K562 (cell line): ENCODE data around the gene DEPDC4. TPM values are rescaled to one million over a fixed set of nuclear protein-coding genes. Genes with fewer than 3 reads are reported as not detected.

ENCODE experiments used
- ATAC-seq: fragments of 200-7000 bp; cut with Tn5 transposase; 3 replicates; pipeline ENCODE4 v1.9.1; 2020; ENCODE audit warnings: moderate library complexity
- BruUV-seq: library from RNA; stranded (reverse); fragments of 400-500 nt; replicated peaks from 2 replicates; lab custom pipeline; 2021; lab: Mats Ljungman, UMichigan
- CTCF ChIA-PET: fragments of 300-600 bp; formaldehyde crosslinking; extraction: SDS; loops from one replicate; lab custom pipeline; 2021; ENCODE audit warnings: low intra/inter-chr PET ratio; lab: Yijun Ruan, JAX
- POLR2A ChIA-PET: fragments of 300-600, 350-650 bp; sonication (Branson Sonifier 250); formaldehyde crosslinking; extraction: SDS; loops from one replicate; lab custom pipeline; 2021; ENCODE audit warnings: antibody characterized with exemption, inconsistent platforms; lab: Yijun Ruan, JAX
- DNase-seq, 4 experiments: peaks; one replicate each; pipeline versions ENCODE4 v3.0.0 to v3.0.0-alpha.2; 2011 to 2018; ENCODE audit warnings: low spot score in 3 of 4, mixed read lengths in 3 of 4; ENCODE audit errors: extremely low read depth in 1 of 4
- FAIRE-seq: peaks from 2 replicates; lab custom pipeline; 2011; peaks lifted over from hg19 to GRCh38; lab: Jason Lieb, UNC
- H2AFZ ChIP-seq: 2 replicates; pipeline ENCODE4 v1.6.0; 2011; ENCODE audit warnings: low read depth, low read length, control low read depth, inconsistent platforms
- H3K27ac ChIP-seq: fragments of 200-600 bp; 3 replicates; pipeline ENCODE4 v1.8.0; 2011; ENCODE audit warnings: low read depth, mild to moderate bottlenecking, control low read depth, inconsistent platforms, low read length, moderate library complexity, mixed read lengths; ENCODE audit errors: extremely low read depth
- H3K27me3 ChIP-seq, 2 experiments: fragments of 300-600 bp in 1 of 2; 2 replicates in 1 of 2; 3 replicates in 1 of 2; pipeline versions ENCODE4 v1.6.0 to v1.8.0; 2011; ENCODE audit warnings: inconsistent platforms in 2 of 2, low read length in 2 of 2, mild to moderate bottlenecking in 1 of 2, mixed read lengths in 1 of 2, moderate library complexity in 1 of 2; ENCODE audit not compliant: control insufficient read depth in 2 of 2, insufficient read depth in 2 of 2
- H3K36me3 ChIP-seq: fragments of 300-600 bp; 3 replicates; pipeline ENCODE4 v1.8.0; 2011; ENCODE audit warnings: mild to moderate bottlenecking, low read length, inconsistent platforms; ENCODE audit not compliant: control insufficient read depth, insufficient read depth
- H3K4me1 ChIP-seq, 2 experiments: fragments of 200-600 bp in 1 of 2; replicated peaks in 1 of 2; 2 replicates in 1 of 2; 3 replicates in 1 of 2; pipeline versions ENCODE4 v1.5.1 to v1.8.0; 2011; ENCODE audit warnings: inconsistent platforms in 2 of 2, low read length in 2 of 2, mild to moderate bottlenecking in 1 of 2, mixed read lengths in 1 of 2, moderate library complexity in 1 of 2; ENCODE audit not compliant: control insufficient read depth in 2 of 2, insufficient read depth in 2 of 2
- H3K4me2 ChIP-seq: 2 replicates; pipeline ENCODE4 v1.6.1; 2011; ENCODE audit warnings: low read length, control low read depth, inconsistent platforms, mixed read lengths; ENCODE audit not compliant: insufficient read depth
- H3K4me3 ChIP-seq: fragments of 200-600 bp; sonication (generic), shearing (Covaris generic); 2 replicates; pipeline ENCODE4 v1.5.1; 2016; ENCODE audit warnings: control low read depth, inconsistent platforms
- H3K79me2 ChIP-seq: fragments of 200-600 bp; 3 replicates; pipeline ENCODE4 v1.8.0; 2011; ENCODE audit warnings: low read length, inconsistent platforms; ENCODE audit not compliant: control insufficient read depth, insufficient read depth
- H3K9ac ChIP-seq, 2 experiments: 2 replicates each; pipeline versions ENCODE4 v1.6.0 to v1.6.1; 2011; ENCODE audit warnings: low read depth in 2 of 2, low read length in 2 of 2, control low read depth in 1 of 2, inconsistent platforms in 1 of 2, mild to moderate bottlenecking in 1 of 2, mixed read lengths in 1 of 2; ENCODE audit not compliant: insufficient read depth in 1 of 2
- H3K9me1 ChIP-seq: one replicate; pipeline ENCODE4 v1.6.0; 2011; ENCODE audit warnings: inconsistent platforms, mild to moderate bottlenecking, low read length, moderate library complexity; ENCODE audit not compliant: control insufficient read depth, insufficient read depth
- H3K9me3 ChIP-seq: replicated peaks from 2 replicates; pipeline ENCODE4 v1.5.1; 2011; ENCODE audit warnings: low read depth, low read length, inconsistent platforms; ENCODE audit not compliant: control insufficient read depth, insufficient read depth
- H4K20me1 ChIP-seq: replicated peaks from 2 replicates; pipeline ENCODE4 v1.6.1; 2011; ENCODE audit warnings: low read length, inconsistent platforms, mixed read lengths; ENCODE audit not compliant: control insufficient read depth, insufficient read depth
- CBX2 ChIP-seq: fragments of 200-600 bp; sonication (generic); IDR thresholded peaks from one replicate; pipeline ENCODE4 v1.6.1; 2012; ENCODE audit warnings: mild to moderate bottlenecking, low read length, inconsistent platforms; ENCODE audit not compliant: insufficient read depth, poor library complexity, severe bottlenecking
- ETS1 ChIP-seq: conservative IDR thresholded peaks from 2 replicates; pipeline ENCODE4 v1.6.1; 2011; ENCODE audit warnings: low read depth, mild to moderate bottlenecking, low read length; ENCODE audit not compliant: control insufficient read depth
- HINFP ChIP-seq: fragments of 450-650 bp; conservative IDR thresholded peaks from 2 replicates; pipeline ENCODE4 v1.6.1; 2016; ENCODE audit warnings: missing genetic modification characterization, low read depth, mild to moderate bottlenecking, control low read depth, missing compliant biosample characterization
- LEF1 ChIP-seq: fragments of 450-650 bp; IDR thresholded peaks from 2 replicates; pipeline ENCODE4 v1.6.1; 2016; ENCODE audit warnings: mild to moderate bottlenecking
- RCOR1 ChIP-seq, 2 experiments: IDR thresholded peaks; 2 replicates each; pipeline ENCODE4 v1.6.1; 2012; ENCODE audit warnings: low read depth in 2 of 2, low read length in 2 of 2, borderline replicate concordance in 1 of 2, improper control_type of control experiment in 1 of 2
- RUNX1 ChIP-seq: sonication (generic); IDR thresholded peaks from 2 replicates; pipeline ENCODE4 v1.6.1; 2016; ENCODE audit warnings: antibody characterized with exemption, low read depth
- SMAD1 ChIP-seq: fragments of 150-350 bp; IDR thresholded peaks from 2 replicates; pipeline ENCODE4 v1.6.1; 2014; ENCODE audit warnings: low read length, low read depth; ENCODE audit not compliant: partially characterized antibody
- WHSC1 ChIP-seq: IDR thresholded peaks from one replicate; pipeline ENCODE4 v1.6.1; 2012; ENCODE audit warnings: low read length, control low read depth, inconsistent platforms
- ZMIZ1 ChIP-seq, 2 experiments: fragments of 150-350 bp in 1 of 2; IDR thresholded peaks; 2 replicates each; pipeline ENCODE4 v1.6.1; 2012 to 2016; ENCODE audit warnings: low read depth in 2 of 2, low read length in 2 of 2, mild to moderate bottlenecking in 1 of 2, moderate library complexity in 1 of 2
- WGBS: fragments of 100-300 bp; shearing (Covaris generic); methylation state at CpG from one replicate; pipeline ENCODE4 v1.1.6; 2016; ENCODE audit warnings: low coverage, mixed read lengths; ENCODE audit not compliant: insufficient coverage; ENCODE audit errors: missing lambda C conversion rate; 5-methylcytosine and 5-hydroxymethylcytosine counted together
- in situ Hi-C: fragments of 300-500 bp; cut with MboI; formaldehyde crosslinking; loops from 4 replicates; pipeline ENCODE4 v1.15.0; 2018; ENCODE audit warnings: inconsistent platforms, mixed read lengths
- intact Hi-C: fragments of 100-400 bp; cut with micrococcal nuclease; formaldehyde crosslinking; loops from 2 replicates; pipeline ENCODE4 v1.14.2; 2022
- polyA plus RNA-seq, 8 experiments: library from polyadenylated mRNA; depleted of rRNA in 4 of 8; stranded (reverse) in 5 of 8; unstranded in 3 of 8; fragments of >200 nt; fragmentation: Nextera tagmentation in 2 of 8; fragmentation: Illumina TruSeq in 1 of 8; extraction: Ambion mirVana in 2 of 8; extraction: Trizol in 1 of 8; gene quantifications; 2 replicates each; pipeline versions ENCODE4 v1.2.1 to v1.2.3, GENCODE V29; 2011 to 2014; ENCODE audit warnings: inconsistent platforms in 1 of 8, missing spikeins in 1 of 8
- total RNA-seq, 7 experiments: library from RNA; depleted of rRNA in 6 of 7; stranded (reverse); fragments of >200 nt in 6 of 7; fragmentation: Illumina TruSeq in 2 of 7; extraction: Trizol in 2 of 7; gene quantifications; 2 replicates each; pipeline versions ENCODE4 v1.2.1 to v1.2.3, GENCODE V29; 2011 to 2021; ENCODE audit warnings: low replicate concordance in 1 of 7

Gene DEPDC4
- total and polyA plus RNA-seq, 9 of the 15 experiments (the other 6 are each of a cell fraction or from before 2014, with no cell fraction given): 3.6 to 13.2 (median 7.4) TPM

- 100% methylated on average over 1 of the region's 1 CpG for WGBS
- ATAC-seq (no peak), FAIRE-seq (no peak), DNase-seq (no peak)
- no TSS peak for BruUV-seq
- Histone ChIP-seq H3K4me1 (no peaks in the 10 kb centered on the region), H3K4me2 (no peak overlapping the region), H3K9me3 (no peaks in the 10 kb centered on the region), H3K79me2 (peaks cover 6% of the 10 kb centered on the region; the same call in 1 of the 3 replicates), H3K4me3 (no peak overlapping the region), H3K9ac (no peak overlapping the region), H4K20me1 (no peaks in the 10 kb centered on the region), H3K36me3 (peaks cover 39% of the 10 kb centered on the region), H3K27ac (no peak overlapping the region), H3K9me1 (no peaks in the 10 kb centered on the region), H3K27me3 (no peaks in the 10 kb centered on the region), H2AFZ (no peak overlapping the region)
- in situ Hi-C loops: no loop called here
- TF ChIP-seq ETS1: no peak
- no peak for TF ChIP-seq LEF1
- no peak for TF ChIP-seq ZMIZ1 (IDR thresholded peaks at IDR 0.05; ENCODE audit: low read depth in 2 of 2, low read length in 2 of 2)
- no peak for TF ChIP-seq RUNX1
- no peak for TF ChIP-seq WHSC1
- TF ChIP-seq SMAD1: no peak
- no peak for TF ChIP-seq RCOR1 (IDR thresholded peaks at IDR 0.05; ENCODE audit: borderline replicate concordance in 1 of 2, low read depth in 2 of 2, low read length in 2 of 2)
- no peak for TF ChIP-seq HINFP (tag)
- no peak for TF ChIP-seq CBX2
- ChIA-PET POLR2A (interaction anchor here (1.0 kb wide), 1 partner anchor 310 kb away, joined by 4 read pairs; no protein-coding TSS in a partner anchor), CTCF (no interaction called here)
- intact Hi-C loops: no loop called here
Observed at GRCh38 chr12:100293017-100293416, 26.1 kb upstream of the DEPDC4 start.
